ENCODE results near the gene TMEM131.

DNA sequence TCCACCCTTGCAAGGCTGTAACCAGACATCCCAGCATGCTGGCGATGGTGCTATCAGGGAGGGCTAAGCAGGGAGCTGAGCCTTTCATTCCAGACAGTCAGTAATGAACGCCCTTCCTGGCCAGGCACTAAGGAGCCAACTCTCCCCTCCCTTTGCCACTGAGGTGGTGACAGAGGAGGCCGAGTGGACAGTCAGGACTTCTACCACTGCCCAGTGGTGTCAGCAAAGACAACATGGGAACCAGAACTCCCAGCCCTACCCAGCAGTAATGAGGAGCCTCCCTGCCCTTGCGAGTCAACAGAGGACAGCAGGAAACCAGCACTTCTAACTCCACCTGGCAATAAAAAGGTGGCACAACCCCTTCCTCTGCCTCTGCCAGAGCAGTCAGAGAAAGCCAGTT is 213.8 kb downstream of the TMEM131 start:
- TF ChIP-seq, protein P1, sequence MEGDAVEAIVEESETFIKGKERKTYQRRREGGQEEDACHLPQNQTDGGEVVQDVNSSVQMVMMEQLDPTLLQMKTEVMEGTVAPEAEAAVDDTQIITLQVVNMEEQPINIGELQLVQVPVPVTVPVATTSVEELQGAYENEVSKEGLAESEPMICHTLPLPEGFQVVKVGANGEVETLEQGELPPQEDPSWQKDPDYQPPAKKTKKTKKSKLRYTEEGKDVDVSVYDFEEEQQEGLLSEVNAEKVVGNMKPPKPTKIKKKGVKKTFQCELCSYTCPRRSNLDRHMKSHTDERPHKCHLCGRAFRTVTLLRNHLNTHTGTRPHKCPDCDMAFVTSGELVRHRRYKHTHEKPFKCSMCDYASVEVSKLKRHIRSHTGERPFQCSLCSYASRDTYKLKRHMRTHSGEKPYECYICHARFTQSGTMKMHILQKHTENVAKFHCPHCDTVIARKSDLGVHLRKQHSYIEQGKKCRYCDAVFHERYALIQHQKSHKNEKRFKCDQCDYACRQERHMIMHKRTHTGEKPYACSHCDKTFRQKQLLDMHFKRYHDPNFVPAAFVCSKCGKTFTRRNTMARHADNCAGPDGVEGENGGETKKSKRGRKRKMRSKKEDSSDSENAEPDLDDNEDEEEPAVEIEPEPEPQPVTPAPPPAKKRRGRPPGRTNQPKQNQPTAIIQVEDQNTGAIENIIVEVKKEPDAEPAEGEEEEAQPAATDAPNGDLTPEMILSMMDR (conservative IDR thresholded peaks at IDR 0.05) = no peak
- TF ChIP-seq ZFX (IDR thresholded peaks at IDR 0.05) = no peak
